Putamen (tissue), 1 donor: ENCODE measurements around the gene CCDC82.

Source experiments
- DNase-seq: peaks from one replicate; pipeline ENCODE4 v3.0.0-alpha.2; 2016; ENCODE audit warnings: low spot score

The CCDC82 gene

GRCh38 chr11:96306933-96307775, 82.6 kb downstream of the CCDC82 start:
- peak; percentile 43 for DNase-seq

GRCh38 chr11:96306600-96306932, 83.1 kb downstream of the CCDC82 start:
- DNase-seq = no peak

- no peak for DNase-seq
These were observed 83.6 kb downstream of the CCDC82 start for GRCh38 chr11:96306071-96306470.

GRCh38 chr11:96303980-96304379, 85.7 kb downstream of the CCDC82 start:
- no peak for DNase-seq

- no peak for DNase-seq
These were observed 86.6 kb downstream of the CCDC82 start for GRCh38 chr11:96303064-96303463.
